Measurements from ENCODE around the gene SUN5.

The SUN5 gene

GRCh38 chr20:33026779-33027759 is 22.8 kb upstream of the SUN5 start:
- WGBS (ENCODE audit: insufficient coverage, insufficient read length), result no CpG with 5 or more reads among the region's 10 CpGs

GRCh38 chr20:33026072-33026778 is 22.0 kb upstream of the SUN5 start:
- WGBS (ENCODE audit: insufficient coverage, insufficient read length), result no CpG with 5 or more reads among the region's 5 CpGs
- H3K36me3 ChIP-seq (ENCODE audit: control insufficient read depth, insufficient read depth, low read length), result no peaks in the 10 kb centered on the region
- no peak overlapping the region for H3K4me3 ChIP-seq (ENCODE audit: low read length)
- no peaks in the 10 kb centered on the region for H3K27me3 ChIP-seq (ENCODE audit: control insufficient read depth, insufficient read depth, low read length)
- no peaks in the 10 kb centered on the region for H3K9me3 ChIP-seq (ENCODE audit: control insufficient read depth, insufficient read depth, low read length)
- no peak overlapping the region for H3K27ac ChIP-seq (ENCODE audit: low read length)
- DNase-seq (ENCODE audit: low read depth, low spot score), result no peak
- no peaks in the 10 kb centered on the region; the same call in 1 of the 2 replicates for H3K4me1 ChIP-seq (ENCODE audit: control insufficient read depth, insufficient read depth, low read length)

More at GRCh38 chr20:33026779-33027759, 22.8 kb upstream of the SUN5 start:
- no peaks in the 10 kb centered on the region for H3K9me3 ChIP-seq (ENCODE audit: control insufficient read depth, insufficient read depth, low read length)
- H3K4me1 ChIP-seq (ENCODE audit: control insufficient read depth, insufficient read depth, low read length), result no peaks in the 10 kb centered on the region; the same call in 1 of the 2 replicates
- H3K27ac ChIP-seq (ENCODE audit: low read length), result no peak overlapping the region
- DNase-seq (ENCODE audit: low read depth, low spot score), result no peak
- H3K4me3 ChIP-seq (ENCODE audit: low read length), result no peak overlapping the region
- H3K27me3 ChIP-seq (ENCODE audit: control insufficient read depth, insufficient read depth, low read length), result no peaks in the 10 kb centered on the region
- no peaks in the 10 kb centered on the region for H3K36me3 ChIP-seq (ENCODE audit: control insufficient read depth, insufficient read depth, low read length)

- WGBS (ENCODE audit: insufficient coverage, insufficient read length), result 100% methylated on average over 8 of the region's 9 CpGs
- Histone ChIP-seq H3K4me1 (ENCODE audit: control insufficient read depth, insufficient read depth, low read length) (no peaks in the 10 kb centered on the region; the same call in 1 of the 2 replicates), H3K9me3 (ENCODE audit: control insufficient read depth, insufficient read depth, low read length) (no peaks in the 10 kb centered on the region), H3K36me3 (ENCODE audit: control insufficient read depth, insufficient read depth, low read length) (no peaks in the 10 kb centered on the region), H3K4me3 (ENCODE audit: low read length) (no peak overlapping the region), H3K27me3 (ENCODE audit: control insufficient read depth, insufficient read depth, low read length) (no peaks in the 10 kb centered on the region), H3K27ac (ENCODE audit: low read length) (no peak overlapping the region)
- DNase-seq (ENCODE audit: low read depth, low spot score), result no peak
These were observed 21.2 kb upstream of the SUN5 start for GRCh38 chr20:33025318-33025876.

GRCh38 chr20:33024609-33025317 is 20.5 kb upstream of the SUN5 start:
- no peaks in the 10 kb centered on the region for H3K36me3 ChIP-seq (ENCODE audit: control insufficient read depth, insufficient read depth, low read length)
- WGBS (ENCODE audit: insufficient coverage, insufficient read length), result 100% methylated on average over 2 of the region's 5 CpGs
- no peak overlapping the region for H3K27ac ChIP-seq (ENCODE audit: low read length)
- no peaks in the 10 kb centered on the region for H3K9me3 ChIP-seq (ENCODE audit: control insufficient read depth, insufficient read depth, low read length)
- H3K4me1 ChIP-seq (ENCODE audit: control insufficient read depth, insufficient read depth, low read length), result no peaks in the 10 kb centered on the region; the same call in 1 of the 2 replicates
- H3K4me3 ChIP-seq (ENCODE audit: low read length), result no peak overlapping the region
- no peaks in the 10 kb centered on the region for H3K27me3 ChIP-seq (ENCODE audit: control insufficient read depth, insufficient read depth, low read length)
- no peak for DNase-seq (ENCODE audit: low read depth, low spot score)

- Histone ChIP-seq H3K4me1 (ENCODE audit: control insufficient read depth, insufficient read depth, low read length) (no peaks in the 10 kb centered on the region; the same call in 1 of the 2 replicates), H3K4me3 (ENCODE audit: low read length) (no peak overlapping the region), H3K36me3 (ENCODE audit: control insufficient read depth, insufficient read depth, low read length) (no peaks in the 10 kb centered on the region), H3K27me3 (ENCODE audit: control insufficient read depth, insufficient read depth, low read length) (no peaks in the 10 kb centered on the region), H3K27ac (ENCODE audit: low read length) (no peak overlapping the region), H3K9me3 (ENCODE audit: control insufficient read depth, insufficient read depth, low read length) (no peaks in the 10 kb centered on the region)
- no peak for DNase-seq (ENCODE audit: low read depth, low spot score)
- no CpG with 5 or more reads among the region's 1 CpG for WGBS (ENCODE audit: insufficient coverage, insufficient read length)
These were observed 20.0 kb upstream of the SUN5 start for GRCh38 chr20:33024243-33024560.

GRCh38 chr20:33023439-33024242 is 19.4 kb upstream of the SUN5 start:
- no peak overlapping the region for H3K4me3 ChIP-seq (ENCODE audit: low read length)
- H3K36me3 ChIP-seq (ENCODE audit: control insufficient read depth, insufficient read depth, low read length), result no peaks in the 10 kb centered on the region
- no peak overlapping the region for H3K27ac ChIP-seq (ENCODE audit: low read length)
- H3K9me3 ChIP-seq (ENCODE audit: control insufficient read depth, insufficient read depth, low read length), result no peaks in the 10 kb centered on the region
- no peaks in the 10 kb centered on the region for H3K27me3 ChIP-seq (ENCODE audit: control insufficient read depth, insufficient read depth, low read length)
- DNase-seq (ENCODE audit: low read depth, low spot score), result no peak
- no peaks in the 10 kb centered on the region; the same call in 1 of the 2 replicates for H3K4me1 ChIP-seq (ENCODE audit: control insufficient read depth, insufficient read depth, low read length)
- no CpG with 5 or more reads among the region's 6 CpGs for WGBS (ENCODE audit: insufficient coverage, insufficient read length)

- Histone ChIP-seq H3K36me3 (ENCODE audit: control insufficient read depth, insufficient read depth, low read length) (no peaks in the 10 kb centered on the region), H3K27ac (ENCODE audit: low read length) (no peak overlapping the region), H3K27me3 (ENCODE audit: control insufficient read depth, insufficient read depth, low read length) (no peaks in the 10 kb centered on the region), H3K4me1 (ENCODE audit: control insufficient read depth, insufficient read depth, low read length) (no peaks in the 10 kb centered on the region; the same call in 1 of the 2 replicates), H3K4me3 (ENCODE audit: low read length) (no peak overlapping the region), H3K9me3 (ENCODE audit: control insufficient read depth, insufficient read depth, low read length) (no peaks in the 10 kb centered on the region)
- DNase-seq (ENCODE audit: low read depth, low spot score), result no peak
- WGBS (ENCODE audit: insufficient coverage, insufficient read length), result no CpG with 5 or more reads among the region's 7 CpGs
These were observed 18.6 kb upstream of the SUN5 start for GRCh38 chr20:33022694-33023438.

GRCh38 chr20:33022289-33022688 is 18.1 kb upstream of the SUN5 start:
- DNase-seq (ENCODE audit: low read depth, low spot score), result no peak
- H3K27me3 ChIP-seq (ENCODE audit: control insufficient read depth, insufficient read depth, low read length), result no peaks in the 10 kb centered on the region
- no peaks in the 10 kb centered on the region; the same call in 1 of the 2 replicates for H3K4me1 ChIP-seq (ENCODE audit: control insufficient read depth, insufficient read depth, low read length)
- no peak overlapping the region for H3K27ac ChIP-seq (ENCODE audit: low read length)
- no peaks in the 10 kb centered on the region for H3K36me3 ChIP-seq (ENCODE audit: control insufficient read depth, insufficient read depth, low read length)
- no CpG with 5 or more reads among the region's 4 CpGs for WGBS (ENCODE audit: insufficient coverage, insufficient read length)
- no peak overlapping the region for H3K4me3 ChIP-seq (ENCODE audit: low read length)
- no peaks in the 10 kb centered on the region for H3K9me3 ChIP-seq (ENCODE audit: control insufficient read depth, insufficient read depth, low read length)

GRCh38 chr20:33021879-33022278 is 17.6 kb upstream of the SUN5 start:
- H3K36me3 ChIP-seq (ENCODE audit: control insufficient read depth, insufficient read depth, low read length), result no peaks in the 10 kb centered on the region
- H3K9me3 ChIP-seq (ENCODE audit: control insufficient read depth, insufficient read depth, low read length), result no peaks in the 10 kb centered on the region
- DNase-seq (ENCODE audit: low read depth, low spot score), result no peak
- H3K27me3 ChIP-seq (ENCODE audit: control insufficient read depth, insufficient read depth, low read length), result no peaks in the 10 kb centered on the region
- no peak overlapping the region for H3K27ac ChIP-seq (ENCODE audit: low read length)
- H3K4me3 ChIP-seq (ENCODE audit: low read length), result no peak overlapping the region
- WGBS (ENCODE audit: insufficient coverage, insufficient read length), result no CpG with 5 or more reads among the region's 3 CpGs
- no peaks in the 10 kb centered on the region; the same call in 1 of the 2 replicates for H3K4me1 ChIP-seq (ENCODE audit: control insufficient read depth, insufficient read depth, low read length)

Data from iPS DF 6.9 (cell line).